Skeletal muscle satellite cell (primary cell): Measurements from ENCODE around the gene BTBD2.

Experiments
- H3K27me3 ChIP-seq: 2 replicates; pipeline ENCODE4 v1.7.0; 2013; ENCODE audit warnings: low read length; ENCODE audit not compliant: control insufficient read depth, insufficient read depth
- H3K36me3 ChIP-seq: 2 replicates; pipeline ENCODE4 v1.7.0; 2013; ENCODE audit warnings: mild to moderate bottlenecking, control low read depth, low read length; ENCODE audit not compliant: insufficient read depth
- H3K4me1 ChIP-seq: 2 replicates; pipeline ENCODE4 v1.7.0; 2013; ENCODE audit warnings: low read length; ENCODE audit not compliant: control insufficient read depth, insufficient read depth
- H3K4me2 ChIP-seq: 2 replicates; pipeline ENCODE4 v1.7.0; 2013; ENCODE audit warnings: mild to moderate bottlenecking, low read length
- H3K4me3 ChIP-seq: 2 replicates; pipeline ENCODE4 v1.7.0; 2013; ENCODE audit warnings: low read length
- H3K9ac ChIP-seq: 2 replicates; pipeline ENCODE4 v1.7.0; 2013; ENCODE audit warnings: mild to moderate bottlenecking, low read depth, low read length, moderate library complexity
- H3K9me3 ChIP-seq: replicated peaks from 2 replicates; pipeline ENCODE4 v1.7.0; 2013; ENCODE audit warnings: mild to moderate bottlenecking, control low read depth, low read length

The BTBD2 gene

GRCh38 chr19:2016041-2016807 lies 710 bp upstream of the BTBD2 start:
- no peak overlapping the region for H3K9ac ChIP-seq
- no peaks in the 10 kb centered on the region for H3K9me3 ChIP-seq
- peaks cover 3% of the 10 kb centered on the region for H3K4me1 ChIP-seq
- H3K36me3 ChIP-seq: no peaks in the 10 kb centered on the region
- H3K27me3 ChIP-seq: no peaks in the 10 kb centered on the region
- peak overlapping the region; percentile 53 for H3K4me2 ChIP-seq
- peak overlapping the region; percentile 34 for H3K4me3 ChIP-seq

GRCh38 chr19:2014731-2015607 lies 545 bp downstream of the BTBD2 start:
- peaks cover 3% of the 10 kb centered on the region for H3K4me1 ChIP-seq
- H3K9ac ChIP-seq: peak overlapping the region; percentile 65
- H3K9me3 ChIP-seq: no peaks in the 10 kb centered on the region
- peak overlapping the region; percentile 91 for H3K4me2 ChIP-seq
- H3K4me3 ChIP-seq: peak overlapping the region; percentile 84
- H3K27me3 ChIP-seq: no peaks in the 10 kb centered on the region
- H3K36me3 ChIP-seq: no peaks in the 10 kb centered on the region

GRCh38 chr19:2014131-2014571 lies 1.4 kb downstream of the BTBD2 start:
- peak overlapping the region; percentile 84 for H3K4me3 ChIP-seq
- no peaks in the 10 kb centered on the region for H3K36me3 ChIP-seq
- peak overlapping the region; percentile 91 for H3K4me2 ChIP-seq
- H3K9me3 ChIP-seq: no peaks in the 10 kb centered on the region
- H3K27me3 ChIP-seq: no peaks in the 10 kb centered on the region
- H3K9ac ChIP-seq: no peak overlapping the region
- H3K4me1 ChIP-seq: peaks cover 3% of the 10 kb centered on the region

- Histone ChIP-seq H3K4me2 (peak overlapping the region; percentile 91), H3K27me3 (no peaks in the 10 kb centered on the region), H3K4me1 (peaks cover 3% of the 10 kb centered on the region), H3K36me3 (no peaks in the 10 kb centered on the region), H3K9ac (no peak overlapping the region), H3K9me3 (no peaks in the 10 kb centered on the region), H3K4me3 (no peak overlapping the region)
Observed at GRCh38 chr19:2013683-2013961, 1.9 kb downstream of the BTBD2 start.

- Histone ChIP-seq H3K4me3 (no peak overlapping the region), H3K4me1 (peaks cover 3% of the 10 kb centered on the region), H3K27me3 (no peaks in the 10 kb centered on the region), H3K9ac (no peak overlapping the region), H3K4me2 (no peak overlapping the region), H3K36me3 (no peaks in the 10 kb centered on the region), H3K9me3 (no peaks in the 10 kb centered on the region)
Observed at GRCh38 chr19:2012941-2013682, 2.4 kb downstream of the BTBD2 start.

GRCh38 chr19:2011169-2011568 lies 4.3 kb downstream of the BTBD2 start:
- Histone ChIP-seq H3K4me1 (peaks cover under 1% of the 10 kb centered on the region), H3K9ac (no peak overlapping the region), H3K4me3 (no peak overlapping the region), H3K4me2 (no peak overlapping the region), H3K27me3 (no peaks in the 10 kb centered on the region), H3K9me3 (no peaks in the 10 kb centered on the region), H3K36me3 (no peaks in the 10 kb centered on the region)

GRCh38 chr19:2010135-2010668 lies 5.3 kb downstream of the BTBD2 start:
- Histone ChIP-seq H3K36me3 (no peaks in the 10 kb centered on the region), H3K4me3 (no peak overlapping the region)

GRCh38 chr19:2003874-2004273 lies 11.6 kb downstream of the BTBD2 start:
- Histone ChIP-seq H3K9me3 (no peaks in the 10 kb centered on the region), H3K4me2 (no peak overlapping the region), H3K27me3 (no peaks in the 10 kb centered on the region), H3K36me3 (peaks cover 15% of the 10 kb centered on the region), H3K9ac (no peak overlapping the region), H3K4me3 (no peak overlapping the region), H3K4me1 (peaks cover 8% of the 10 kb centered on the region)

More at GRCh38 chr19:2010135-2010668, 5.3 kb downstream of the BTBD2 start:
- Histone ChIP-seq H3K27me3 (no peaks in the 10 kb centered on the region), H3K4me1 (peaks cover 3% of the 10 kb centered on the region), H3K4me2 (no peak overlapping the region), H3K9ac (no peak overlapping the region), H3K9me3 (no peaks in the 10 kb centered on the region)

GRCh38 chr19:1999856-2000515 lies 15.5 kb downstream of the BTBD2 start:
- Histone ChIP-seq H3K4me2 (no peak overlapping the region), H3K9ac (no peak overlapping the region), H3K4me3 (no peak overlapping the region), H3K9me3 (no peaks in the 10 kb centered on the region), H3K27me3 (no peaks in the 10 kb centered on the region), H3K36me3 (peaks cover 31% of the 10 kb centered on the region), H3K4me1 (peaks cover 3% of the 10 kb centered on the region)

GRCh38 chr19:1998712-1999708 lies 16.5 kb downstream of the BTBD2 start:
- no peak overlapping the region for H3K9ac ChIP-seq
- H3K9me3 ChIP-seq: no peaks in the 10 kb centered on the region
- H3K4me2 ChIP-seq: no peak overlapping the region
- peaks cover 31% of the 10 kb centered on the region for H3K36me3 ChIP-seq
- no peaks in the 10 kb centered on the region for H3K4me1 ChIP-seq
- H3K27me3 ChIP-seq: no peaks in the 10 kb centered on the region
- no peak overlapping the region for H3K4me3 ChIP-seq
